Hematopoietic multipotent progenitor cell treated with erythropoietin and hydrocortisone succinate and interleukin-3 and kit ligand, for 6 days (in vitro differentiated cells): ENCODE results near the gene MAGEA9.
"Not testable (repeated sequence)": the region's sequence is repeated elsewhere in the genome, so short reads cannot be mapped to it uniquely, and the experiment has no call there.

Experiments used
- DNase-seq: peaks from one replicate; pipeline ENCODE4 v3.0.0-alpha.2; 2015

MAGEA9 gene

DNA sequence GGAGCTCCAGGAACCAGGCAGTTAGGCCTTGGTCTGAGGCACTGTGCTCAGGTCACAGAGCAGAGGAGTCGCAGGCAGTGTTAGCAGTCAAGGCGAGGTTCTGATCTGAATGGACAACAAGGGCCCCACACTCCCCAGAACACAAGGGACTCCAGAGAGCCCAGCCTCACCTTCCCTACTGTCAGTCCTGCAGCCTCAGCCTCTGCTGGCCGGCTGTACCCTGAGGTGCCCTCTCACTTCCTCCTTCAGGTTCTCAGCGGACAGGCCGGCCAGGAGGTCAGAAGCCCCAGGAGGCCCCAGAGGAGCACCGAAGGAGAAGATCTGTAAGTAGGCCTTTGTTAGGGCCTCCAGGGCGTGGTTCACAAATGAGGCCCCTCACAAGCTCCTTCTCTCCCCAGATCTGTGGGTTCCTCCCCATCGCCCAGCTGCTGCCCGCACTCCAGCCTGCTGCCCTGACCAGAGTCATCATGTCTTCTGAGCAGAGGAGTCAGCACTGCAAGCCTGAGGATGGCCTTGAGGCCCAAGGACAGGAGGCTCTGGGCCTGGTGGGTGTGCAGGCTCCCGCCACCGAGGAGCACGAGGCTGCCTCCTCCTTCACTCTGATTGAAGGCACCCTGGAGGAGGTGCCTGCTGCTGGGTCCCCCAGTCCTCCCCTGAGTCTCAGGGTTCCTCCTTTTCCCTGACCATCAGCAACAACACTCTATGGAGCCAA, 26.2 kb downstream of the MAGEA9 start:
- DNase-seq, result no peak

DNA sequence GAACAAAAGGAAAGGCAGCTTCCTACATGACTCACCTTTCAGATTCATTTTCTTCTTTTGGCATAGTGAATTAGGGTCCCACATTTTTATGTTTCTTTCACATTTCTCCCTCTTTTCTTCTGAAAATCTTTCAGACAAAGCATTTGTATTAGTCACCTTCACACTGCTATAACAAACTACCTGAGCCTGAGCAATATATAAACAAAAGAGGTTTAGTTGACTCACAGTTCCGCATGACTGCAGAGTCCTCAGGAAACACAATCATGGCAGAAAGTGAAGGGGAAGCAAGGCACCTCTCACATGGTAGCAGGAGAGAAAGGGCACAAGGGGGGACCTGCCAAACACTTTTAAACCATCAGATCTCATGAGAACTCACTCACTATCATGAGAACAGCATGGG, 36.9 kb downstream of the MAGEA9 start:
- DNase-seq, result no peak

GRCh38 chrX:149819371-149819770, 37.6 kb downstream of the MAGEA9 start:
- no peak for DNase-seq

GRCh38 chrX:149825424-149825823, 43.7 kb downstream of the MAGEA9 start:
- peak; percentile 43 for DNase-seq

GRCh38 chrX:149827254-149827653, 45.5 kb downstream of the MAGEA9 start:
- no peak for DNase-seq

DNA sequence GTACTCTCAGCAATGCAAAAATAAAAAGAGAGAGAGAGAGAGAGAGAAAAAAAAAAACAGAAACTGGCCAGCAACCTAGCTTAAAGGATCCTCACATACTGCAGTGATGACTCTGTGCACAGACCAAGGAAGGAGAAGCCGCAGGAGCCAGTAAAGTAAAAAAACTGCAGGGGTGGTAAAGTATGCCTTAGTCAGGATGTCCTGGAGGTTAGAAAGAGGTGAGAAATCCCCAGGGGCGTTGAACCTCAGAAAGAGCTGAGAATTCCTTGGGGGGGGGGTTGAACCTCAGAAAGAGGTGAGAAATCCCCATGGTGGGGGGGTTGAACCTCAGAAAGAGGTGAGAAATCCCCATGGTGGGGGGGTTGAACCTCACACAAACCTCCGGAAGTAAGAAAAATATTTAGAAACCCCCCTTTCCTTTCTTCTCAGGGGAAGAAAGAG, 48.0 kb downstream of the MAGEA9 start:
- DNase-seq, result no peak

- peak; percentile 15 for DNase-seq
These were observed 48.6 kb downstream of the MAGEA9 start for GRCh38 chrX:149830192-149830873.

GRCh38 chrX:149831473-149831872, 49.7 kb downstream of the MAGEA9 start:
- peak; percentile 19 for DNase-seq

DNA sequence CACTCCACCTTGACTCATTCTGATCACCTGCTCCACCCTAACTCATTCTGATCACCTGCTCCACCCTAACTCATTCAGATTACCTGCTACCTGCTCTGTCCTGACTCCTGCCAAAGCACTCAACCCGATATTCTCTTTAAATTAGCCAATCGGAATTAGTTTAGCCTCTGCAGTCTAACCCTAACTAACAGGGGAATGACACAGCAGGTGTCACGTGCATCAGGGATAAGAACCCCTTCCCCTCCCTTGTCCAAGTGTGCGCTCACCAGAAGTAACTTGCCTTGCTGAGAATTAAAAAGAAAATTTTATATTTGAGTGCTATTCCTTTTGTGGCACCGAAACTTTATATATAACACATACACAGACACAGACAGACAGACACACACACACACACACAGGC, 55.0 kb downstream of the MAGEA9 start:
- DNase-seq, result not testable (repeated sequence)

- no peak for DNase-seq
These were observed 55.4 kb downstream of the MAGEA9 start for GRCh38 chrX:149837167-149837566.
